ENCODE results near the gene NPFFR1.

The NPFFR1 gene

DNA sequence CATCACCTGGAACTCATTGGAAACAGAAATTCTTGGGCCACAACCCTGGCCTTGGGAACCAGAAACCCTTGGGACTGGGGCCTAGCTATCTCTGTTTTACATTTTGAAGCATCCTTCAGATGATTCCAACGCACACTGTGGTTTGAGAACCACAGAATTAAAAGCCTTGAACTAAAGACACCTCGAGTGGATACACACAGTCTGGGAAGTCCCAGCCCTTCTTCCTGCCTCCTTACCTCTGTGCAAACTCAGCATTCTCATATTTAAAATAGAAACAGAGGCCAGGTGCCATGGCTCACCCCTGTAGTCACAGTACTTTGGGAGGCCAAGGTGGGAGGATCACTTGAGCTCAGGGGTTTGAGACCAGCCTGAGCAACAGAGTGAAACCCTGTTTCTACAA, 12.9 kb downstream of the NPFFR1 start:
- H3K9ac ChIP-seq, result no peak overlapping the region
- TF ChIP-seq, protein P1, sequence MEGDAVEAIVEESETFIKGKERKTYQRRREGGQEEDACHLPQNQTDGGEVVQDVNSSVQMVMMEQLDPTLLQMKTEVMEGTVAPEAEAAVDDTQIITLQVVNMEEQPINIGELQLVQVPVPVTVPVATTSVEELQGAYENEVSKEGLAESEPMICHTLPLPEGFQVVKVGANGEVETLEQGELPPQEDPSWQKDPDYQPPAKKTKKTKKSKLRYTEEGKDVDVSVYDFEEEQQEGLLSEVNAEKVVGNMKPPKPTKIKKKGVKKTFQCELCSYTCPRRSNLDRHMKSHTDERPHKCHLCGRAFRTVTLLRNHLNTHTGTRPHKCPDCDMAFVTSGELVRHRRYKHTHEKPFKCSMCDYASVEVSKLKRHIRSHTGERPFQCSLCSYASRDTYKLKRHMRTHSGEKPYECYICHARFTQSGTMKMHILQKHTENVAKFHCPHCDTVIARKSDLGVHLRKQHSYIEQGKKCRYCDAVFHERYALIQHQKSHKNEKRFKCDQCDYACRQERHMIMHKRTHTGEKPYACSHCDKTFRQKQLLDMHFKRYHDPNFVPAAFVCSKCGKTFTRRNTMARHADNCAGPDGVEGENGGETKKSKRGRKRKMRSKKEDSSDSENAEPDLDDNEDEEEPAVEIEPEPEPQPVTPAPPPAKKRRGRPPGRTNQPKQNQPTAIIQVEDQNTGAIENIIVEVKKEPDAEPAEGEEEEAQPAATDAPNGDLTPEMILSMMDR (IDR thresholded peaks at IDR 0.05), result no peak
- H3K4me2 ChIP-seq (ENCODE audit: low read length), result no peak overlapping the region
- no peak overlapping the region for H3K4me3 ChIP-seq (ENCODE audit: low read depth, low read length)
- no peak overlapping the region for H3K27ac ChIP-seq
- H3K36me3 ChIP-seq (ENCODE audit: control insufficient read depth, insufficient read depth, low read length), result no peaks in the 10 kb centered on the region
- no peaks in the 10 kb centered on the region for H3K79me2 ChIP-seq
- H3K4me1 ChIP-seq, result no peaks in the 10 kb centered on the region
- no peaks in the 10 kb centered on the region for H3K9me3 ChIP-seq (ENCODE audit: control insufficient read depth, low read length)
- H2AFZ ChIP-seq, result no peak overlapping the region
- H3K27me3 ChIP-seq (ENCODE audit: control insufficient read depth, insufficient read depth, low read length), result no peaks in the 10 kb centered on the region

DNA sequence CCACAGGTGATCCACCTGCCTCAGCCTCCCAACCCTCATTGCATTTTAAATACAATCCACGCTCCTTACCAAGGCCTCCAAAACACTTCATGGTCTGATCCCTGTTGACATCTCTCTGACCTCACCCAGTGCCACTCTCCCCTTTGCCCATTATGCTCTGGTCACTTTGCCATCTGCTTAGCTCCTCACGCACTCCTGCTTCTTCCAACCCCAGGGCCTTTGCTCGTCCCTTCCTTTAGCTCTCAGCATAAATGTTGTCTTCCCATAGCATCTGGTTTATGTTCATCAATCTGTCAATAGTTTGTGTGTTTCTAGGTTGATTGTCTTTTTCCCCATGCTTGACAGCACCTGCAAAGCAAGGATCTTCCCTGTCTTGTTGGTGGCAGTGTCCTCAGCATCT, 14.1 kb downstream of the NPFFR1 start:
- Histone ChIP-seq H3K36me3 (ENCODE audit: control insufficient read depth, insufficient read depth, low read length) (no peaks in the 10 kb centered on the region), H2AFZ (no peak overlapping the region), H3K9ac (no peak overlapping the region), H3K4me1 (no peaks in the 10 kb centered on the region), H3K27me3 (ENCODE audit: control insufficient read depth, insufficient read depth, low read length) (no peaks in the 10 kb centered on the region), H3K4me3 (ENCODE audit: low read depth, low read length) (no peak overlapping the region), H3K9me3 (ENCODE audit: control insufficient read depth, low read length) (no peaks in the 10 kb centered on the region), H3K27ac (no peak overlapping the region), H3K79me2 (no peaks in the 10 kb centered on the region), H3K4me2 (ENCODE audit: low read length) (no peak overlapping the region)
- TF ChIP-seq, protein P1 (IDR thresholded peaks at IDR 0.05), result no peak

DNA sequence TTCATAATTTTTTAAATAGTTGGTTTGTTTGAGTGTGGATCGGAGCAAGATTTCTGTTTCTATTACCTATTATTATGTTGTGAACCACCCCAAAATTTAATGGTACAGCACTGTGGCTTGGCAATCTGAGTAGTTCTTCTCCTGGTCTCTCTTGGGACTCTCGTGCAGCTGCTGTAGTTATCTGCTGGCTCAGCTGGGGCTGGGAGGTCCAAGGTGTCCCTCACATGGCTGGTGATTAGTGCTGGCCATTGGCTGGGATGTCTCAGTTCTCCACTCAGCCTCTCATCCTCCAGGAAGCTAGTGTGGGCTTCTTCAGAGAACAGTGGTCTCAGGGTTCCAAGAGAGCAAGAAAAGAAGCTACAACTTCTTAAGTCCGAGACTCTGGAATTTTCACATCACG, 15.4 kb downstream of the NPFFR1 start:
- Histone ChIP-seq H3K4me2 (ENCODE audit: low read length) (no peak overlapping the region), H3K9ac (no peak overlapping the region), H3K36me3 (ENCODE audit: control insufficient read depth, insufficient read depth, low read length) (no peaks in the 10 kb centered on the region), H3K9me3 (ENCODE audit: control insufficient read depth, low read length) (no peaks in the 10 kb centered on the region), H3K79me2 (no peaks in the 10 kb centered on the region), H3K4me3 (ENCODE audit: low read depth, low read length) (no peak overlapping the region), H3K27me3 (ENCODE audit: control insufficient read depth, insufficient read depth, low read length) (no peaks in the 10 kb centered on the region), H2AFZ (no peak overlapping the region), H3K4me1 (no peaks in the 10 kb centered on the region), H3K27ac (no peak overlapping the region)
- TF ChIP-seq, protein P1 (IDR thresholded peaks at IDR 0.05), result no peak

DNA sequence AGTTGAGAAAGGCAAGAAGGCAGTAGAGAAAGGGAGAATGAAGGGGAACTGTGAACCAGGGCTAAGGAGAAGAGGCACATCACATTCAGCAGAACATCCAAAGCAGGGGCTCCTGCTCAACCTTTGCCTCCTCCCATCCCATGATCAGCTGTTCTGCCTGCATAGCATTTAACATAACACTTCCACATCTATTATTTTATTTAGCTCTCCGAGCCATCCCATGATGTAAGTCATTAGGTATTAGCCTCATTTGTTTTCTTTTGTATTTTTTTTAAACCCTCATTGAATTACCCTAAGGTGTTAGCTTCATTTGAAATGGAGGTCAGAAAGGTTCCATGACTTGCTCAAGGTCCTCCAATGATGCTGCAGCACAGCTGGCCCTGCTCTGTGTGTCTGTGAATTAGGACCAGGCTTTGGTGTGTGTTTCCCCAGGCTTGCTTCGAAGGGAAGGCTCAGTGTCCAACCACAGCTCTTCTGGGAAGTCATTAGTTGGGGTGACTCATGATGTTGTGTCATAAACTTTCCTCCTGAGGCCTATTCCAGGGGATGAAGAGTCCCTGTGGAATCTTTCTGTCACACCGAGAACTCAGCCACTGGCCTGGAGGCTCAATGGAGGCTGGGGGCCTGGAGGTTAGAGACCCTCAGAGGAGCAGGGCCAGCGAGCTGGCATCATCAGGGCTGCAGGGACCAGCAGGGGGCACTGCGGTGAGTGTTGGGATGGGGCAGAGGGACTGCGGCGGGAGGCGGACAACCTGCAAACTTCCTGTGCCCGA, 16.5 kb downstream of the NPFFR1 start:
- TF ChIP-seq, protein P1 (IDR thresholded peaks at IDR 0.05), result no peak
- Histone ChIP-seq H3K27me3 (ENCODE audit: control insufficient read depth, insufficient read depth, low read length) (no peaks in the 10 kb centered on the region), H3K79me2 (no peaks in the 10 kb centered on the region), H3K4me3 (ENCODE audit: low read depth, low read length) (no peak overlapping the region), H2AFZ (no peak overlapping the region), H3K9me3 (ENCODE audit: control insufficient read depth, low read length) (no peaks in the 10 kb centered on the region), H3K9ac (no peak overlapping the region), H3K4me2 (ENCODE audit: low read length) (no peak overlapping the region), H3K27ac (no peak overlapping the region), H3K36me3 (ENCODE audit: control insufficient read depth, insufficient read depth, low read length) (no peaks in the 10 kb centered on the region), H3K4me1 (no peaks in the 10 kb centered on the region)

DNA sequence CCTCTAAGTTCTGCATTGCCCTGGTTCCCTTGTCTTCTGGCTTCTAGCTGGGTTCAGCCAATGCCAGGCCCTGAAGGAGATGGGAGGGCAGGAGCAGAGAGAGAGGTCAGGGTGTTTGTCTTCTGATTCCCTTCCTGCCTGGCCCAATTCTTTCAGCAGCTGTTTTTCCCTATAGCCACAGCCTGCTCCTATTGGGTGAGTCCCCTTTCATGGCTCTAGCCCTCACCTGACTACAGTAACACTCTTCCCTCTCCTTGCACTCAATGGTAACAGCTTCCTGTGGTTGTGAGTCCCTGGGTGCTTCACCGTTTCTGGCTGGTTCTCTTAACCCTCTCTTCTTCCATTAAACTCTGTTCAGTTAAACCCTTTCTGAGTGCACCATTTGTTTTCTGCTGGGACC, 17.1 kb downstream of the NPFFR1 start:
- Histone ChIP-seq H3K27ac (no peak overlapping the region), H3K4me2 (ENCODE audit: low read length) (no peak overlapping the region), H3K4me3 (ENCODE audit: low read depth, low read length) (no peak overlapping the region), H2AFZ (no peak overlapping the region), H3K9ac (no peak overlapping the region), H3K4me1 (no peaks in the 10 kb centered on the region), H3K79me2 (no peaks in the 10 kb centered on the region), H3K27me3 (ENCODE audit: control insufficient read depth, insufficient read depth, low read length) (no peaks in the 10 kb centered on the region), H3K9me3 (ENCODE audit: control insufficient read depth, low read length) (no peaks in the 10 kb centered on the region), H3K36me3 (ENCODE audit: control insufficient read depth, insufficient read depth, low read length) (no peaks in the 10 kb centered on the region)
- TF ChIP-seq, protein P1 (IDR thresholded peaks at IDR 0.05), result no peak
